Stimulated activated CD4-positive, alpha-beta T cell treated with anti-CD3 and anti-CD28 coated beads, Interleukin-15, amount 100 ng/mL, for 1 hour (primary cell): ENCODE results near the gene SCUBE2.

Experiments used
- DNase-seq, 2 donors: peaks; one replicate each; pipeline ENCODE4 v3.0.0-alpha.2; 2020; ENCODE audit warnings: low read depth in 1 of 2, low spot score in 1 of 2

The SCUBE2 gene

DNA sequence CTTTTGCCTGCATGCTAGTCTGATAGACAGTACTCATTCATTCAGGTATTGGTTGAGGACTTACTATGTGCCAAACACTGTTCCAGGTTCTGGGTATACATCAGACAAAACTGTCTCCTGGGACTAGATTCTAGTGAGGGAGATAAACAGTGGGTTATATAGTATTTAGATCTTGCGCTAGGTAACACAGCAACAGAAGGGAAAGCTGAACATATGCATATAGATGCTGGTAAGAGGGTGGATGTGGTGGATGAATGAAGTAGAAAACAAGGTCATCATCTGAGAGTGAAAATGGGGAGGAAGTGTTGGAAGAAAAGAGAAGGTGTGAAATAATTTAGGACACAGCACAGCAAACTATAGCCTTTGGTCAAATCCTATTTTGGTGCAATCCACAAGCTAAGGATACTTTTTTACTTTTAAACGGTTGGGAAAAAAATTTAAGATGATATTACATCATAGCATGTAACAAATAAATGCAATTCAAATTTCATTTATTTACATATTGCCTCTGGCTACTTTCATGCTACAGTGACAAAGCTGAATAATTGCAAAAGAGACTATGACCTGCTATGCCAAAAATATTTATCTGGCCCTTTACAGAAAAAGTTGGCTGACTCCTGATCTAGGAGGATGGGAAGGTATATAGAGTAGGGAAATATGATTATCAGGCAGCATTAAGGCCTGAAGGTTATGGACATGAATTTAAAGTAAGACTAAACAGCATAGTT, 120.0 kb downstream of the SCUBE2 start:
- no peak for DNase-seq
